NCI-H2029 treated with DMSO at 0.1 percent for 48 hours (cell line): ENCODE results near the gene PARP3.

Experiments used
- DNase-seq: peaks from one replicate; lab custom pipeline; 2025; lab: John Stamatoyannopoulos, UW

The PARP3 gene

DNA sequence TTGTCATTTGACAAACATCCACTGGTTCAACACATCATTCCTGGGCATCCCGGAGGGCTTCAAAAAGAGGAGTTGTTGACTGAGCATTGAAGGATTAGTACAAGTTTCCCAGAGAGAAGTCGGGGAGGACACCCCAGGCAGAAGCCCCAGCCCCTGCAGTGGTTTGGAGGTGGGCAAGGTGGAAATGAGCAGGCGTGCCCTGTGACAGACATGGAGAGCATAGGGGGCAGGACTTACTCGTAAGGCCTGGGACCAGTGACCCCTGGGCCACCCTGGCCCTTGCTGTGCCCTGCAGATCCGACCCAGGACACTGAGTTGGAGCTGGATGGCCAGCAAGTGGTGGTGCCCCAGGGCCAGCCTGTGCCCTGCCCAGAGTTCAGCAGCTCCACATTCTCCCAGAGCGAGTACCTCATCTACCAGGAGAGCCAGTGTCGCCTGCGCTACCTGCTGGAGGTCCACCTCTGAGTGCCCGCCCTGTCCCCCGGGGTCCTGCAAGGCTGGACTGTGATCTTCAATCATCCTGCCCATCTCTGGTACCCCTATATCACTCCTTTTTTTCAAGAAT lies 5.9 kb downstream of the PARP3 start:
- no peak for DNase-seq

- DNase-seq, result no peak
Measured at GRCh38 chr3:51949121-51949520, 7.0 kb downstream of the PARP3 start.

- no peak for DNase-seq
Measured at GRCh38 chr3:51950899-51951298, 8.7 kb downstream of the PARP3 start.

- peak; percentile 8 for DNase-seq
Measured at GRCh38 chr3:51953445-51953844, 11.3 kb downstream of the PARP3 start.

DNA sequence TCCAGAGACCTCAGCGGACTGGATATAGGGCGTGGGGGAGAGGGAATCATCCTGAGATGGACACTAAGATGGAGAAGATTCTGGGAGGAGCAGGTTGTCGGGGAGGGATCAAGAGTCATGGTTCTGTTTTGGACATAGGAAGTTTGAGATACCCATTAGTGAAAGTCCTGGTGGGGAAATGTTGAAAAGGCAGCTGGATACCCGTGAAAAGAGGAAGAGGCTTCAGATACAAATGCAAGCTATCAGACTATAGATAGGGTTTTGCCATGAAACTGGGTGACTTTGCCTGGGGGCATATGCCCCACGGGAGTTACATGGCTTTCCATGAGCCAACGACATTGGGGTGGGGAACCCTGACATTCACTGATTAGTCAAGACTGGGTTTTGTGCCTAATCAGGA lies 11.9 kb downstream of the PARP3 start:
- DNase-seq, result no peak

- DNase-seq, result no peak
Measured at GRCh38 chr3:51954713-51955112, 12.6 kb downstream of the PARP3 start.

- no peak for DNase-seq
Measured at GRCh38 chr3:51955175-51955892, 13.2 kb downstream of the PARP3 start, which contains the start of gene GPR62. TSS of gene GPR62 (plus strand) at chr3:51955381. CDS start at chr3:51955653, 272 bp downstream.

DNA sequence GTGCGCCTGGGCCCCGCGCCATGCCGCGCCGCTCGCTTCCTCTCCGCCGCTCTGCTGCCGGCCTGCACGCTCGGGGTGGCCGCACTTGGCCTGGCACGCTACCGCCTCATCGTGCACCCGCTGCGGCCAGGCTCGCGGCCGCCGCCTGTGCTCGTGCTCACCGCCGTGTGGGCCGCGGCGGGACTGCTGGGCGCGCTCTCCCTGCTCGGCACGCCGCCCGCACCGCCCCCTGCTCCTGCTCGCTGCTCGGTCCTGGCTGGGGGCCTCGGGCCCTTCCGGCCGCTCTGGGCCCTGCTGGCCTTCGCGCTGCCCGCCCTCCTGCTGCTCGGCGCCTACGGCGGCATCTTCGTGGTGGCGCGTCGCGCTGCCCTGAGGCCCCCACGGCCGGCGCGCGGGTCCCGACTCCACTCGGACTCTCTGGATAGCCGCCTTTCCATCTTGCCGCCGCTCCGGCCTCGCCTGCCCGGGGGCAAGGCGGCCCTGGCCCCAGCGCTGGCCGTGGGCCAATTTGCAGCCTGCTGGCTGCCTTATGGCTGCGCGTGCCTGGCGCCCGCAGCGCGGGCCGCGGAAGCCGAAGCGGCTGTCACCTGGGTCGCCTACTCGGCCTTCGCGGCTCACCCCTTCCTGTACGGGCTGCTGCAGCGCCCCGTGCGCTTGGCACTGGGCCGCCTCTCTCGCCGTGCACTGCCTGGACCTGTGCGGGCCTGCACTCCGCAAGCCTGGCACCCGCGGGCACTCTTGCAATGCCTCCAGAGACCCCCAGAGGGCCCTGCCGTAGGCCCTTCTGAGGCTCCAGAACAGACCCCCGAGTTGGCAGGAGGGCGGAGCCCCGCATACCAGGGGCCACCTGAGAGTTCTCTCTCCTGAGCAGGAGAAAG lies 14.0 kb downstream of the PARP3 start:
- no peak for DNase-seq

GRCh38 chr3:51957520-51958205 lies 15.5 kb downstream of the PARP3 start:
- no peak for DNase-seq

GRCh38 chr3:51958603-51959521 lies 16.7 kb downstream of the PARP3 start:
- DNase-seq, result no peak

- DNase-seq, result no peak
Measured at GRCh38 chr3:51959651-51960050, 17.5 kb downstream of the PARP3 start.

- DNase-seq, result no peak
Measured at GRCh38 chr3:51960386-51960785, 18.2 kb downstream of the PARP3 start.

GRCh38 chr3:51961011-51961410 lies 18.8 kb downstream of the PARP3 start:
- DNase-seq, result no peak

GRCh38 chr3:51961602-51962569 lies 19.7 kb downstream of the PARP3 start:
- DNase-seq, result no peak

DNA sequence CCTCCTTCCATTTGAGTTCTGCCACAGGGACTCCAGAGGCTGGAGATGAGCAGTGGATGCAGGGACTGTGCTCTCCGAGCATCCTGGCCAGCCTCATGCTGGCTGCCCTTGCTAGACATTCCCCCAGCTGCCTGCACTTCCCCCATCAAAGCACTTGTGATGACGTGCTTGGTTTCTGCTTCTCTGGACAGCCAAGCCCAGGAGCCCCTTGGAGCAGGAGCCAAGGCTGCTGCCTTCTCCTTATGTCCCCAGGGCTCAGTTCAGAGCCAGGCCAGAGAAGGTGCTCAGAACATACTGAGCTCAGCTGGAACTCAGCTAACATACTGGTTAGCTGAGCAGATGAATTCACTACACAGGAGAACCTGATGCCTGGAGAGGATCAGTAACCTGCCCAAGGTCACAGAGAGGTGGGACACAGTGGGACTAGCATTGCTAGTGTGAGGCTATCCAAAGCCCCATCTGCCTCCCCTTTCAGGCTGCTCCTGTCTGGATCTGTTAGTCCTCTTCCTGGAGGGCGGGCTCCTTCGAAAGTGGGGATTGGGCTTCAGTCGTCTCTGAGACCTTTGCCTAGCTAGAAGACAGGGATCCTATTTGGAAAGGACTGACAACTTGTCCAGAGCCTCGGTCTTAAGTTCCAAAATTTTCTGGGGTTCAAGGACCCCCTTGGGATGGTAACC lies 20.8 kb downstream of the PARP3 start:
- no peak for DNase-seq

DNA sequence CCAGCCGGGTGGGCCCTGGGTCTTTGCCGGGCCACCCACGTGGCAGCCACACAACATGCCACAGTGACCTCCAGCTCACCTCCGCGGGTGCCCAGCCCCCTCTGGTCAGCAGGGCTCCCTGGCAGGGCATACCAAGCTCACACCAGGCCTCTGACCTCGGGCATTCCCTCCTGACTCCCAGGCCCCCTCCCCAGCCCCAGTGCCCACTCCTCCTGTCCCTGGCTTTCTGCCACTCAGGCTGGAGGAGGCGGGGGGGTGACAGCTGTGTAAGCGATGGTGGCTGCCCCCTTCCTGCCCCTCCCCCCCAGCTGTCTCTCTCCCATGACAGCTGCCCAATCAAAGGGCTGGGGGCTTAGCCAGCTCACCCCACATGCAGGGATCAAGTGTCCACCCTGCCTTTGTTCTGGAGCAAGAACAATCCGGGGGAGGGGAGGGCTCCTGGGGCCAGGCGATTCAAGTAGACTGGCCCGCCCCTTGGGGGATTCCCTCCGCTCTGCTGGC lies 21.8 kb downstream of the PARP3 start:
- DNase-seq, result no peak

DNA sequence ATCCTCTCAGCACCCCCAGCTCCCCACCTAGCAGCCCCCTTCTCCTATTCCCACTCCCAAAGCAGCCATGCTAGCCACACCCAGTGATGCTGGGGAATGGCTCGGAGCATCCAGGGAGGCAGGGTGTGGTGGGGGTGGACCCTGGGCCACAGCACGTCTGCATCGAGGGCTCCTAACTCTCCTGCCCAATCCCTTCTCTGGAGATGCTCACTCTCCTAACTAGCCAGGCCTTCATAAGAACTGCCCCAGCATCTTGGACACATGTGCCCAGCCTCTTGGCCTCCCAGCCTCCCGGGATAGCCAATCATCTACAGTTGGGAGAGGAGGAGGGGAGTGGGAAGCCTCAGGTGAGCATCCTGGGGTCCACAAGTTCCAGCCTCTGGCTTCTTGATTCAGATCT lies 22.4 kb downstream of the PARP3 start:
- no peak for DNase-seq

GRCh38 chr3:51966016-51966415 lies 23.9 kb downstream of the PARP3 start:
- DNase-seq, result no peak

GRCh38 chr3:51966486-51966885 lies 24.3 kb downstream of the PARP3 start:
- DNase-seq, result no peak
